K562 (cell line): ENCODE measurements around the gene HPS1. TPM values are rescaled to one million over a fixed set of nuclear protein-coding genes. Genes with fewer than 3 reads are reported as not detected.
A peak's percentile ranks its signal among the peaks of the same experiment; 100 is the strongest.

Experiments
- ADNP ChIP-seq: fragments of 200-800 bp; sonication (Bioruptor generic); IDR thresholded peaks from 2 replicates; pipeline ENCODE4 v1.6.1; 2016; ENCODE audit warnings: missing genetic modification characterization, missing compliant biosample characterization
- ARID1B ChIP-seq: fragments of 450-650 bp; IDR thresholded peaks from 2 replicates; pipeline ENCODE4 v1.6.1; 2016; ENCODE audit warnings: antibody characterized with exemption, mild to moderate bottlenecking, inconsistent platforms
- CHAMP1 ChIP-seq: fragments of 450-650 bp; IDR thresholded peaks from 2 replicates; pipeline ENCODE4 v1.6.1; 2016; ENCODE audit warnings: mild to moderate bottlenecking
- CUX1 ChIP-seq: fragments of 200-800 bp; sonication (Bioruptor generic); IDR thresholded peaks from 2 replicates; pipeline ENCODE4 v1.6.1; 2016; ENCODE audit warnings: missing genetic modification characterization, missing compliant biosample characterization
- DIDO1 ChIP-seq: fragments of 450-650 bp; IDR thresholded peaks from 2 replicates; pipeline ENCODE4 v1.6.1; 2016; ENCODE audit warnings: low read depth, missing biosample characterization, missing genetic modification characterization
- FOXM1 ChIP-seq, 2 experiments: fragments of 450-650 bp in 1 of 2; sonication (generic) in 1 of 2; formaldehyde crosslinking in 1 of 2; IDR thresholded peaks; 2 replicates each; pipeline versions ENCODE4 v1.6.1 to v1.9.0; 2017 to 2022; ENCODE audit warnings: low read depth in 2 of 2, mild to moderate bottlenecking in 2 of 2, missing genetic modification reagents in 1 of 2, moderate library complexity in 1 of 2
- GABPB2 ChIP-seq: fragments of 250-450 bp; sonication (Bioruptor Pico); conservative IDR thresholded peaks from 2 replicates; pipeline ENCODE4 v1.5.1; 2021; ENCODE audit warnings: mild to moderate bottlenecking
- IRF2 ChIP-seq: sonication (generic); formaldehyde crosslinking; IDR thresholded peaks from 2 replicates; pipeline ENCODE4 v1.8.1; 2022; ENCODE audit warnings: mild to moderate bottlenecking, missing genetic modification reagents
- JUND ChIP-seq, 2 experiments: IDR thresholded peaks; 2 replicates in 1 of 2; 3 replicates in 1 of 2; pipeline ENCODE4 v1.6.1; 2011; ENCODE audit warnings: borderline replicate concordance in 2 of 2, low read depth in 2 of 2, low read length in 2 of 2, improper control_type of control experiment in 1 of 2, missing biosample characterization in 1 of 2, missing genetic modification characterization in 1 of 2, missing genetic modification reagents in 1 of 2
- KHSRP ChIP-seq: fragments of 450-650 bp; IDR thresholded peaks from 2 replicates; pipeline ENCODE4 v1.6.1; 2017
- NFIC ChIP-seq: fragments of 450-650 bp; IDR thresholded peaks from 2 replicates; pipeline ENCODE4 v1.6.1; 2017; ENCODE audit warnings: mild to moderate bottlenecking, inconsistent platforms
- NRF1 ChIP-seq, 2 experiments: fragments of 450-650 bp; IDR thresholded peaks in 1 of 2; conservative IDR thresholded peaks in 1 of 2; 2 replicates each; pipeline ENCODE4 v1.6.1; 2014; ENCODE audit warnings: mild to moderate bottlenecking in 2 of 2
- PTBP1 ChIP-seq: fragments of 200-400 bp; formaldehyde crosslinking; IDR thresholded peaks from 2 replicates; pipeline ENCODE4 v1.6.1; 2017; ENCODE audit warnings: low read depth, low read length
- SIN3A ChIP-seq, 2 experiments: fragments of 150-350 bp in 1 of 2; IDR thresholded peaks; 2 replicates each; pipeline ENCODE4 v1.6.1; 2011 to 2016; ENCODE audit warnings: borderline replicate concordance in 2 of 2, low read depth in 2 of 2, low read length in 2 of 2, mild to moderate bottlenecking in 2 of 2, moderate library complexity in 2 of 2; ENCODE audit not compliant: control insufficient read depth in 1 of 2
- SLC30A9 ChIP-seq: fragments of 250-450 bp; sonication (Bioruptor Pico); IDR thresholded peaks from 2 replicates; pipeline ENCODE4 v1.8.0; 2022; ENCODE audit warnings: mild to moderate bottlenecking, moderate library complexity
- TCF3 ChIP-seq: sonication (generic); formaldehyde crosslinking; IDR thresholded peaks from 2 replicates; pipeline ENCODE4 v1.4.0; 2020; ENCODE audit warnings: mild to moderate bottlenecking, missing genetic modification reagents
- ZFP30 ChIP-seq: fragments of 250-450 bp; sonication (Bioruptor Pico); IDR thresholded peaks from 2 replicates; pipeline ENCODE4 v1.8.0; 2022; ENCODE audit warnings: moderate library complexity, mild to moderate bottlenecking, inconsistent platforms, borderline replicate concordance
- ZNF143 ChIP-seq: sonication (generic); formaldehyde crosslinking; IDR thresholded peaks from 2 replicates; pipeline ENCODE4 v1.9.0; 2022; ENCODE audit warnings: mild to moderate bottlenecking, missing genetic modification reagents
- ZNF764 ChIP-seq: fragments of 250-450 bp; sonication (Bioruptor Pico); IDR thresholded peaks from 2 replicates; pipeline ENCODE4 v1.4.0; 2020; ENCODE audit warnings: low read depth, mild to moderate bottlenecking, moderate library complexity
- ZNF766 ChIP-seq: fragments of 200-800 bp; sonication (Bioruptor generic); conservative IDR thresholded peaks from 2 replicates; pipeline ENCODE4 v1.6.1; 2016; ENCODE audit warnings: missing genetic modification characterization, missing compliant biosample characterization
- ZNF830 ChIP-seq: fragments of 250-450 bp; sonication (Bioruptor Pico); IDR thresholded peaks from 2 replicates; pipeline ENCODE4 v1.5.0; 2021; ENCODE audit warnings: mild to moderate bottlenecking
- polyA plus RNA-seq, 8 experiments: library from polyadenylated mRNA; depleted of rRNA in 4 of 8; stranded (reverse) in 5 of 8; unstranded in 3 of 8; fragments of >200 nt; fragmentation: Nextera tagmentation in 2 of 8; fragmentation: Illumina TruSeq in 1 of 8; extraction: Ambion mirVana in 2 of 8; extraction: Trizol in 1 of 8; gene quantifications; 2 replicates each; pipeline versions ENCODE4 v1.2.1 to v1.2.3, GENCODE V29; 2011 to 2014; ENCODE audit warnings: inconsistent platforms in 1 of 8, missing spikeins in 1 of 8
- total RNA-seq, 7 experiments: library from RNA; depleted of rRNA in 6 of 7; stranded (reverse); fragments of >200 nt in 6 of 7; fragmentation: Illumina TruSeq in 2 of 7; extraction: Trizol in 2 of 7; gene quantifications; 2 replicates each; pipeline versions ENCODE4 v1.2.1 to v1.2.3, GENCODE V29; 2011 to 2021; ENCODE audit warnings: low replicate concordance in 1 of 7

Gene HPS1
- total and polyA plus RNA-seq, 9 of the 15 experiments (the other 6 are each of a cell fraction or from before 2014, with no cell fraction given): 18.1 to 43.6 (median 26.3) TPM

- TF ChIP-seq CUX1 (CRISPR knock-in tag): peak; percentile 61; the same call in 1 of the 2 replicates
- TF ChIP-seq ZNF766 (CRISPR knock-in tag): peak; percentile 70; the same call in 1 of the 2 replicates
- 0 out of 4 replicates have a peak, but pooled peaks of 1 of the 2 experiments have one; percentile 23 for TF ChIP-seq NRF1 (conservative IDR thresholded peaks at IDR 0.05 in 1 of 2, IDR thresholded peaks at IDR 0.05 in 1 of 2)
- peak; percentile 84 for TF ChIP-seq FOXM1 (IDR thresholded peaks at IDR 0.05; ENCODE audit: low read depth)
- no peak for TF ChIP-seq FOXM1 (CRISPR knock-in tag; IDR thresholded peaks at IDR 0.05; ENCODE audit: low read depth)
- peak; percentile 97 for TF ChIP-seq ARID1B
- no peak for TF ChIP-seq PTBP1
- no peak for TF ChIP-seq ZNF830 (CRISPR knock-in tag)
- peak; percentile 60; the same call in 1 of the 2 replicates for TF ChIP-seq KHSRP
- TF ChIP-seq JUND (IDR thresholded peaks at IDR 0.05; ENCODE audit: borderline replicate concordance, low read depth, low read length): peak; percentile 99
- peak; percentile 99 for TF ChIP-seq JUND (tag; IDR thresholded peaks at IDR 0.05; ENCODE audit: borderline replicate concordance, low read depth, low read length)
- TF ChIP-seq ZNF764 (CRISPR knock-in tag): no peak
- TF ChIP-seq SIN3A (IDR thresholded peaks at IDR 0.05; ENCODE audit: borderline replicate concordance in 2 of 2, control insufficient read depth in 1 of 2, low read depth in 2 of 2, low read length in 2 of 2): peak; percentile 91 to 94
- no peak for TF ChIP-seq ZFP30
- no peak for TF ChIP-seq DIDO1 (tag)
- peak; percentile 73; the same call in 1 of the 2 replicates for TF ChIP-seq CHAMP1
- TF ChIP-seq IRF2 (CRISPR knock-in tag): no peak
- peak; percentile 99 for TF ChIP-seq NFIC
- no peak for TF ChIP-seq ADNP (tag)
- no peak for TF ChIP-seq GABPB2 (CRISPR knock-in tag)
- no peak for TF ChIP-seq ZNF143
- peak; percentile 88 for TF ChIP-seq TCF3 (CRISPR knock-in tag)
- TF ChIP-seq SLC30A9: no peak
Measured at GRCh38 chr10:98460837-98461499, 14.2 kb upstream of the HPS1 start (continued).
